ENCODE results near the gene TAF8.

DNA sequence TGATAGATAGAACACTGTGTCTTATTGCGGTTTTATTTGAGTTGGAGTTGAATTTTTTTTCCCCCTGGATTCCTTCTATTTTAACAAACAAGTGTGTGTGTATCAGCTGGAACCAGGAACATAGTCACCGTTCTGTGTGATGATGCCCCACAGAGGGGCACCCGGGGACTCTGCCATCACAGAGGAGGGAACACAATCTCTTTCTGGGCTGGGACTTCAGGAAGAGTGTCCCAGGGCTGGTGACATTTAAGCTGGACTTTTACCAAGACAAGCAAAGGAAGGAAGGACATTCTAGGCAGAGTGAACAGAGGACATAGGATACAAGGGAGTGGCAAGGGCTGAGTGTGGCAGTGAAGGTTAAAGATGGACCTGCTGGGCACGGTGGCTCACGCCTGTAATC is 33.2 kb downstream of the TAF8 start:
- TF ChIP-seq, protein P1, sequence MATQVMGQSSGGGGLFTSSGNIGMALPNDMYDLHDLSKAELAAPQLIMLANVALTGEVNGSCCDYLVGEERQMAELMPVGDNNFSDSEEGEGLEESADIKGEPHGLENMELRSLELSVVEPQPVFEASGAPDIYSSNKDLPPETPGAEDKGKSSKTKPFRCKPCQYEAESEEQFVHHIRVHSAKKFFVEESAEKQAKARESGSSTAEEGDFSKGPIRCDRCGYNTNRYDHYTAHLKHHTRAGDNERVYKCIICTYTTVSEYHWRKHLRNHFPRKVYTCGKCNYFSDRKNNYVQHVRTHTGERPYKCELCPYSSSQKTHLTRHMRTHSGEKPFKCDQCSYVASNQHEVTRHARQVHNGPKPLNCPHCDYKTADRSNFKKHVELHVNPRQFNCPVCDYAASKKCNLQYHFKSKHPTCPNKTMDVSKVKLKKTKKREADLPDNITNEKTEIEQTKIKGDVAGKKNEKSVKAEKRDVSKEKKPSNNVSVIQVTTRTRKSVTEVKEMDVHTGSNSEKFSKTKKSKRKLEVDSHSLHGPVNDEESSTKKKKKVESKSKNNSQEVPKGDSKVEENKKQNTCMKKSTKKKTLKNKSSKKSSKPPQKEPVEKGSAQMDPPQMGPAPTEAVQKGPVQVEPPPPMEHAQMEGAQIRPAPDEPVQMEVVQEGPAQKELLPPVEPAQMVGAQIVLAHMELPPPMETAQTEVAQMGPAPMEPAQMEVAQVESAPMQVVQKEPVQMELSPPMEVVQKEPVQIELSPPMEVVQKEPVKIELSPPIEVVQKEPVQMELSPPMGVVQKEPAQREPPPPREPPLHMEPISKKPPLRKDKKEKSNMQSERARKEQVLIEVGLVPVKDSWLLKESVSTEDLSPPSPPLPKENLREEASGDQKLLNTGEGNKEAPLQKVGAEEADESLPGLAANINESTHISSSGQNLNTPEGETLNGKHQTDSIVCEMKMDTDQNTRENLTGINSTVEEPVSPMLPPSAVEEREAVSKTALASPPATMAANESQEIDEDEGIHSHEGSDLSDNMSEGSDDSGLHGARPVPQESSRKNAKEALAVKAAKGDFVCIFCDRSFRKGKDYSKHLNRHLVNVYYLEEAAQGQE (IDR thresholded peaks at IDR 0.05; ENCODE audit: insufficient read depth in 1 of 2, low read depth in 2 of 2, low read length in 1 of 2) = no peak
- TF ChIP-seq POLR2AphosphoS5 (IDR thresholded peaks at IDR 0.05; ENCODE audit: low read depth, low read length) = no peak
- TF ChIP-seq, protein P2, sequence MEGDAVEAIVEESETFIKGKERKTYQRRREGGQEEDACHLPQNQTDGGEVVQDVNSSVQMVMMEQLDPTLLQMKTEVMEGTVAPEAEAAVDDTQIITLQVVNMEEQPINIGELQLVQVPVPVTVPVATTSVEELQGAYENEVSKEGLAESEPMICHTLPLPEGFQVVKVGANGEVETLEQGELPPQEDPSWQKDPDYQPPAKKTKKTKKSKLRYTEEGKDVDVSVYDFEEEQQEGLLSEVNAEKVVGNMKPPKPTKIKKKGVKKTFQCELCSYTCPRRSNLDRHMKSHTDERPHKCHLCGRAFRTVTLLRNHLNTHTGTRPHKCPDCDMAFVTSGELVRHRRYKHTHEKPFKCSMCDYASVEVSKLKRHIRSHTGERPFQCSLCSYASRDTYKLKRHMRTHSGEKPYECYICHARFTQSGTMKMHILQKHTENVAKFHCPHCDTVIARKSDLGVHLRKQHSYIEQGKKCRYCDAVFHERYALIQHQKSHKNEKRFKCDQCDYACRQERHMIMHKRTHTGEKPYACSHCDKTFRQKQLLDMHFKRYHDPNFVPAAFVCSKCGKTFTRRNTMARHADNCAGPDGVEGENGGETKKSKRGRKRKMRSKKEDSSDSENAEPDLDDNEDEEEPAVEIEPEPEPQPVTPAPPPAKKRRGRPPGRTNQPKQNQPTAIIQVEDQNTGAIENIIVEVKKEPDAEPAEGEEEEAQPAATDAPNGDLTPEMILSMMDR (IDR thresholded peaks at IDR 0.05) = no peak

Data from Panc1 (cell line).